Neural cell (in vitro differentiated cells): Measurements from ENCODE around the gene DEAF1.

Source experiments
- EP300 ChIP-seq: fragments of 450-650 bp; conservative IDR thresholded peaks from 2 replicates; pipeline ENCODE4 v1.6.1; 2014; ENCODE audit warnings: antibody characterized with exemption, mild to moderate bottlenecking, moderate library complexity; ENCODE audit not compliant: poor library complexity, severe bottlenecking
- EZH2 ChIP-seq: fragments of 200-600, 300-800 bp; shearing (Covaris generic), sonication (generic); IDR thresholded peaks from 2 replicates; pipeline ENCODE4 v1.6.1; 2014; ENCODE audit warnings: antibody characterized with exemption, low read length, borderline replicate concordance, mild to moderate bottlenecking; ENCODE audit not compliant: insufficient read depth, poor library complexity, severe bottlenecking
- MXI1 ChIP-seq: fragments of 450-650 bp; conservative IDR thresholded peaks from 2 replicates; pipeline ENCODE4 v1.6.1; 2014; ENCODE audit warnings: antibody characterized with exemption, mild to moderate bottlenecking; ENCODE audit not compliant: poor library complexity, severe bottlenecking
- POLR2AphosphoS5 ChIP-seq: IDR thresholded peaks from 2 replicates; pipeline ENCODE4 v1.6.1; 2012
- SMC3 ChIP-seq: fragments of 450-650 bp; conservative IDR thresholded peaks from 2 replicates; pipeline ENCODE4 v1.6.1; 2014; ENCODE audit warnings: antibody characterized with exemption, mild to moderate bottlenecking, moderate library complexity; ENCODE audit not compliant: poor library complexity
- TAF1 ChIP-seq: IDR thresholded peaks from 2 replicates; pipeline ENCODE4 v1.6.1; 2012; ENCODE audit warnings: low read depth
- TF ChIP-seq, protein P1 (sequence below): fragments of 450-650 bp; IDR thresholded peaks from 2 replicates; pipeline ENCODE4 v1.5.1; 2014; ENCODE audit warnings: antibody characterized with exemption, mild to moderate bottlenecking, moderate library complexity; ENCODE audit not compliant: poor library complexity, severe bottlenecking
- TF ChIP-seq, protein P2 (sequence below): IDR thresholded peaks from 2 replicates; pipeline ENCODE4 v1.6.1; 2012; ENCODE audit warnings: borderline replicate concordance

DNA sequence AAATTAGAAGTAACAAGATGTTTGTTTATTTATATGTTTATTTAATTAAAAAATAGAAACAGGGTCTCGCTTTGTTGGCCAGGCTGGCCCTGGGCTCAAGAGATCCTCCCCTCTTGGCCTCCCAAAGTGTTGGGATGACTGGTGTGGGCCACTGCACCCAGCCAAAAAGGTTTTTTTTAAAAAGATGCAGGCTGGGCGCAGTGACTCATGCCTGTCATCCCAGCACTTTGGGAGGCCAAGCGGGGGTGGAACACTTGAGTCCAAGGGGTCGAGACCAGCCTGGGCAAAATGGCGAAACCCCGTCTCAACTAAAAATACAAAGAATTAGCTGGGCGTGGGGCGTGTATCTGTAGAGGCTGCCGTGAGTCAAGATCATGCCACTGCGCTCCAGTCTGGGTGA, 44.5 kb downstream of the DEAF1 start:
- TF ChIP-seq, protein P1, sequence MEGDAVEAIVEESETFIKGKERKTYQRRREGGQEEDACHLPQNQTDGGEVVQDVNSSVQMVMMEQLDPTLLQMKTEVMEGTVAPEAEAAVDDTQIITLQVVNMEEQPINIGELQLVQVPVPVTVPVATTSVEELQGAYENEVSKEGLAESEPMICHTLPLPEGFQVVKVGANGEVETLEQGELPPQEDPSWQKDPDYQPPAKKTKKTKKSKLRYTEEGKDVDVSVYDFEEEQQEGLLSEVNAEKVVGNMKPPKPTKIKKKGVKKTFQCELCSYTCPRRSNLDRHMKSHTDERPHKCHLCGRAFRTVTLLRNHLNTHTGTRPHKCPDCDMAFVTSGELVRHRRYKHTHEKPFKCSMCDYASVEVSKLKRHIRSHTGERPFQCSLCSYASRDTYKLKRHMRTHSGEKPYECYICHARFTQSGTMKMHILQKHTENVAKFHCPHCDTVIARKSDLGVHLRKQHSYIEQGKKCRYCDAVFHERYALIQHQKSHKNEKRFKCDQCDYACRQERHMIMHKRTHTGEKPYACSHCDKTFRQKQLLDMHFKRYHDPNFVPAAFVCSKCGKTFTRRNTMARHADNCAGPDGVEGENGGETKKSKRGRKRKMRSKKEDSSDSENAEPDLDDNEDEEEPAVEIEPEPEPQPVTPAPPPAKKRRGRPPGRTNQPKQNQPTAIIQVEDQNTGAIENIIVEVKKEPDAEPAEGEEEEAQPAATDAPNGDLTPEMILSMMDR = no peak
- TF ChIP-seq TAF1 = no peak
- no peak for TF ChIP-seq POLR2AphosphoS5
- no peak for TF ChIP-seq EP300
- TF ChIP-seq, protein P2, sequence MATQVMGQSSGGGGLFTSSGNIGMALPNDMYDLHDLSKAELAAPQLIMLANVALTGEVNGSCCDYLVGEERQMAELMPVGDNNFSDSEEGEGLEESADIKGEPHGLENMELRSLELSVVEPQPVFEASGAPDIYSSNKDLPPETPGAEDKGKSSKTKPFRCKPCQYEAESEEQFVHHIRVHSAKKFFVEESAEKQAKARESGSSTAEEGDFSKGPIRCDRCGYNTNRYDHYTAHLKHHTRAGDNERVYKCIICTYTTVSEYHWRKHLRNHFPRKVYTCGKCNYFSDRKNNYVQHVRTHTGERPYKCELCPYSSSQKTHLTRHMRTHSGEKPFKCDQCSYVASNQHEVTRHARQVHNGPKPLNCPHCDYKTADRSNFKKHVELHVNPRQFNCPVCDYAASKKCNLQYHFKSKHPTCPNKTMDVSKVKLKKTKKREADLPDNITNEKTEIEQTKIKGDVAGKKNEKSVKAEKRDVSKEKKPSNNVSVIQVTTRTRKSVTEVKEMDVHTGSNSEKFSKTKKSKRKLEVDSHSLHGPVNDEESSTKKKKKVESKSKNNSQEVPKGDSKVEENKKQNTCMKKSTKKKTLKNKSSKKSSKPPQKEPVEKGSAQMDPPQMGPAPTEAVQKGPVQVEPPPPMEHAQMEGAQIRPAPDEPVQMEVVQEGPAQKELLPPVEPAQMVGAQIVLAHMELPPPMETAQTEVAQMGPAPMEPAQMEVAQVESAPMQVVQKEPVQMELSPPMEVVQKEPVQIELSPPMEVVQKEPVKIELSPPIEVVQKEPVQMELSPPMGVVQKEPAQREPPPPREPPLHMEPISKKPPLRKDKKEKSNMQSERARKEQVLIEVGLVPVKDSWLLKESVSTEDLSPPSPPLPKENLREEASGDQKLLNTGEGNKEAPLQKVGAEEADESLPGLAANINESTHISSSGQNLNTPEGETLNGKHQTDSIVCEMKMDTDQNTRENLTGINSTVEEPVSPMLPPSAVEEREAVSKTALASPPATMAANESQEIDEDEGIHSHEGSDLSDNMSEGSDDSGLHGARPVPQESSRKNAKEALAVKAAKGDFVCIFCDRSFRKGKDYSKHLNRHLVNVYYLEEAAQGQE = no peak
- TF ChIP-seq EZH2 = no peak
- TF ChIP-seq SMC3 = no peak
- no peak for TF ChIP-seq MXI1
